ENCODE results near the gene WDR83.

Gene WDR83

DNA sequence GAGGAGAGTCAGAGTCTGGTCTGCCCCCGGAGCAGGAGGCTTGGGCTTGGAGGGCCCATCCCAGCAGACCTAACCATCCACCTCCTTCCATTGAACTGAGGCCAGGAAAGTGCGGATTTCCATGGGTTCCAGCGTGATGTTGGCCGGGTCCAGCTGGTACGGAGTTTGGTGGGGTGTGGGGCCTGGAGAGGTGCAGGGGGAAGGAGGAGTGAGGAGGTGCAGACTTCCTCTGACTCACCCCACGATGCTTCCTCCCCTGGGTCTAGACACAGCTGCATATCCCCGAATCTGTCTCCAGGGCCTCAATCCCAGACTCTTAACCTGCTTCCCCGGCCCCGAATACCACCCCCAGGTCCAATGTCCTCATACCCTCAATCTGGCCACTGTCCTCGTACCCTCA lies 20.1 kb upstream of the WDR83 start:
- TF ChIP-seq, protein P1, sequence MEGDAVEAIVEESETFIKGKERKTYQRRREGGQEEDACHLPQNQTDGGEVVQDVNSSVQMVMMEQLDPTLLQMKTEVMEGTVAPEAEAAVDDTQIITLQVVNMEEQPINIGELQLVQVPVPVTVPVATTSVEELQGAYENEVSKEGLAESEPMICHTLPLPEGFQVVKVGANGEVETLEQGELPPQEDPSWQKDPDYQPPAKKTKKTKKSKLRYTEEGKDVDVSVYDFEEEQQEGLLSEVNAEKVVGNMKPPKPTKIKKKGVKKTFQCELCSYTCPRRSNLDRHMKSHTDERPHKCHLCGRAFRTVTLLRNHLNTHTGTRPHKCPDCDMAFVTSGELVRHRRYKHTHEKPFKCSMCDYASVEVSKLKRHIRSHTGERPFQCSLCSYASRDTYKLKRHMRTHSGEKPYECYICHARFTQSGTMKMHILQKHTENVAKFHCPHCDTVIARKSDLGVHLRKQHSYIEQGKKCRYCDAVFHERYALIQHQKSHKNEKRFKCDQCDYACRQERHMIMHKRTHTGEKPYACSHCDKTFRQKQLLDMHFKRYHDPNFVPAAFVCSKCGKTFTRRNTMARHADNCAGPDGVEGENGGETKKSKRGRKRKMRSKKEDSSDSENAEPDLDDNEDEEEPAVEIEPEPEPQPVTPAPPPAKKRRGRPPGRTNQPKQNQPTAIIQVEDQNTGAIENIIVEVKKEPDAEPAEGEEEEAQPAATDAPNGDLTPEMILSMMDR (IDR thresholded peaks at IDR 0.05; ENCODE audit: insufficient read depth, low read depth, low read length, missing control alignments), result no peak
- no peak overlapping the region for H3K4me3 ChIP-seq (ENCODE audit: low read length)
- no peak for DNase-seq (ENCODE audit: low read depth)

DNA sequence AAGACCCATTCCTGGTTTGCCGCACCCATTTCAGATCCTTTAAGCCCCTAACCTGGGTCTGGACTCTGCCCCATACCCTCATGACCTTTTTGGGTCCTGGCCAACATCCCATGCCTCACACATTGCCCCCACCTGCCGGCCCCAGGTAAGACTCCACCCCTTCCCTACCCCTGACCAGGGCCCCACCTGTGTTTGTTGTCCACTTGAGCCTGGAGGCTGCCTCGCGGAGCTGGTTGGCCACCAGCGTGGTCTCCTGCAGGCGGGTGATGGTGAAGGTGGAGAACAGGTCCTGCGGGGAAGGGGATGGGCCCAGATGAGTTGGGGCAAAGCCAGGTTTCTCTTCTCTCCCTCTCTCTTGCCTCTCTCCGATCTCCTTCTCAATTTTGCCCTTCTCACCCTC lies 19.6 kb upstream of the WDR83 start:
- no peak overlapping the region for H3K4me3 ChIP-seq (ENCODE audit: low read length)
- DNase-seq (ENCODE audit: low read depth), result no peak
- TF ChIP-seq, protein P1 (IDR thresholded peaks at IDR 0.05; ENCODE audit: insufficient read depth, low read depth, low read length, missing control alignments), result no peak

DNA sequence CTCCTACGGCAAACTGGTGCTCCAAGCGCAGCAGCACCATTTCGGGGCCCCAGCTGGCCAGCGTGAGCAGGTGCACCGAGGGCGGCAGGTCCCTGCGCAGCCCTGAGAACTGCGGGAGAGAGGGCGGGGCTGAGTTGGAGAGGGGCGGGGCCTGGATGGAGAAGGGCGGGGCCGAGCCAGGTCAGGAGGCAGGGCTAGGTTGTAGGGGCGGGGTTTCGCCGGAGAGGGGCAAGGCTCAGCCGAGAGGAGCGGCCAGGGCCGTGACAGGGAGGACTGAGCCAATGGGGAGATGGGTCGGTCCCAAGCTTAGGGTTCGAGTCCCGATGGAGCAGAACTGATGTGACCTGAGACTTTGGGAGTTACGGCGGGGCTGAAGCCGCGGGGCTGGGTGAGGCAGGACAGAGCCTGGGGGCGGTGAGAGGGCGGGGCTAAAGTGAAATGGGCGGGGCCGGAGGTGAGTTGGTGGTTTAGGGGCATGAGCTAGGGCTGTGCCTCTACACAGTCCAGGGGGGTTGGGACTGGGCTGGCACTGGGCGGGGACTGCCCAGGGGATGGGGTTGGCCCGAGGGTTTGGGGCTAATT lies 19.0 kb upstream of the WDR83 start:
- TF ChIP-seq, protein P1 (IDR thresholded peaks at IDR 0.05; ENCODE audit: insufficient read depth, low read depth, low read length, missing control alignments), result no peak
- DNase-seq (ENCODE audit: low read depth), result peak; percentile 66
- peak overlapping the region; percentile 30 for H3K4me3 ChIP-seq (ENCODE audit: low read length)

DNA sequence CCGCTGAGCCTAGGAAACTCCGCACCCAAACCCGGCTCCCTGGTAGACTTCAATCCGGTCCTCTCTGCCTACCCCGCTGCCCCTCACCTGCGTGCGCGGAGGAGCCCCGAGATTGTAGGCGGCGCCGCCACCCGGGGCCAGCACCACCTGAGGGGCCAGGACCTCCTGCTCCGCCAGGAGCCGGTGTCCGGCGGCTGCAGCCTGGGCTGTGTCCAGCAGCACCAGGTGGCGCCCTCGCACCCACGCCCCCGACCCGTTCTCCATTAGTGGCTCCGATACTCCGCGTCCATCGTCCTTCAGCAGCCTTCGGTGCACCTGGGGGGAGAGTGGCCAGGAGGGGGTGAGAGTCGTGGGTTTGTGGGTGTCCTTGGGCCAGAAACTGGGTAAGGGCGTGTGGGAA lies 18.5 kb upstream of the WDR83 start:
- DNase-seq (ENCODE audit: low read depth), result no peak
- peak overlapping the region; percentile 30 for H3K4me3 ChIP-seq (ENCODE audit: low read length)
- TF ChIP-seq, protein P1 (IDR thresholded peaks at IDR 0.05; ENCODE audit: insufficient read depth, low read depth, low read length, missing control alignments), result no peak

DNA sequence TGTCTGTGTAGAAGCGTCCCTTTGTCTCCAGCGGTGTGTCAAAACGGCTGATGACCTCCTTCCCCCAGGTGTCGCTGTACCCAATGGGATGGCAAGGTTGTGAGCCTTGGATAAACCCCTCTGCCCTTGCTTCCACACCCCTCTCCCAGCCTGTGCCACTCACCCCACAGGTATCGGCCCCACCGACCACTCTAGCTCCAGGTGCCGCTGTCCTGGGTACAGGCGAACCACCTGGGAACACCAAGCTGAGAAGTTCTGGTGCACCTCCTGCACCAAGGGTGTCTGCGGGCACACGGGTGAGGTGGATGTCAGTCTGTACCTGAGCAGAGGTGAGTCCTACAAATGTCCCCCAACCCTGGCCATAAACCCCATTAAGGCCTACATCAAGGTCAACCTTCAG lies 16.7 kb upstream of the WDR83 start:
- H3K4me3 ChIP-seq (ENCODE audit: low read length), result no peak overlapping the region
- no peak for DNase-seq (ENCODE audit: low read depth)
- TF ChIP-seq, protein P1 (IDR thresholded peaks at IDR 0.05; ENCODE audit: insufficient read depth, low read depth, low read length, missing control alignments), result no peak

DNA sequence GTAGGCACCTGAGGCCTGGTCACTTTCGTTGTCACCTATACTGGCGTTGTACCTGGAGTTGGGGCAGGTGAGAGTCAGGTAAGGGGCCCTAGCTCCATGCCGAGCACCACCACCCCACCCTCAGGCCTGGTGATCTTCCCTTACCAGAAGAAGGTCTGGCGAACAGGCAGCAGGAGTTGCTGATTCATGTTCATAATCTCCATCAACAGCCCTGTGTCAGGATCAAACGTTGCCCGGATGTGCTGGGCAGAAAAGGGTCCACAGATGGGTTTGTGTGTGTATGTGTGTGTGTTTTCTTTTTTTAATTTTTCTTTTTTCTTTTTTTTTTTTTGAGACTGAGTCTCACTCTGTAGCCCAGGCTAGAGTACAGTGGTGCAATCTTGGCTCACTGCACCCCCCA lies 14.4 kb upstream of the WDR83 start:
- no peak for DNase-seq (ENCODE audit: low read depth)
- TF ChIP-seq, protein P1 (IDR thresholded peaks at IDR 0.05; ENCODE audit: insufficient read depth, low read depth, low read length, missing control alignments), result no peak
- H3K4me3 ChIP-seq (ENCODE audit: low read length), result no peak overlapping the region

DNA sequence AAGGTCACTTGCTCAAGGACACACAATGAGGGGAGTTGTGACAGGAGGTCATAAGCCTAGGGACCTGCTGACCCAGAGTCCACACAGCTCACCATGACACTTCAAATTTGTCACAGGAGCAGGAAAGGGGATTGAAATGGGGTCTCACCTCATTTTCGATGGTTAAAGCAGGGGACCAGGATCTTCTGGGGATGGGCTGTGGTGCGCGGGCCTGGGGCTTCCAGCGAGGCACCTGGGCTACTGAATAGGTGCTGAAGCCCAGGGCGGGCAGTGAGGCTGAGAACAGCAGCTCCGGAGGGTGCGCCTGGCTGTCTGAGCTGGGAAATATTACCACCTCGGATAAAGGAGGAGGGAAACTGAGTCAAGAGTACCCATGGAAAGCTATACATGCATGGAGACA lies 11.1 kb upstream of the WDR83 start:
- DNase-seq (ENCODE audit: low read depth), result no peak
- H3K4me3 ChIP-seq (ENCODE audit: low read length), result no peak overlapping the region
- TF ChIP-seq, protein P1 (IDR thresholded peaks at IDR 0.05; ENCODE audit: insufficient read depth, low read depth, low read length, missing control alignments), result no peak
